NCI-H2107 (cell line): ENCODE results near the gene PRRT4.

ENCODE experiments used
- DNase-seq: peaks from one replicate; lab custom pipeline; 2025; lab: John Stamatoyannopoulos, UW

Gene PRRT4

DNA sequence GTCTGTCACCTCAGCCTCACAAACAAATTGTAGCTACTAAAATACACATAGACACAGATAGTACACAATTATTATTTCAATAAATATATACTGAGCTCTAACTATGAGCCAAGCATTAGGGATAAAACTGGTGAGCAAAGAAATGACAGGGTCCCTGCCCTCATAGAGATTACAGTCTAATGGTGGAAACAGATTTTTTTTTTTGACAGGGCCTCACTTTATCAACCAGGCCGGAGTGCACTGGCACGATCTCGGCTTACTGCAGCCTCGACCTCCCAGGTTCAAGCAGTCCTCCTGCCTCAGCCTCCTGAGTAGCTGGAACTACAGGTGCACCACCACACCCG, 17.1 kb downstream of the PRRT4 start:
- DNase-seq: no peak

DNA sequence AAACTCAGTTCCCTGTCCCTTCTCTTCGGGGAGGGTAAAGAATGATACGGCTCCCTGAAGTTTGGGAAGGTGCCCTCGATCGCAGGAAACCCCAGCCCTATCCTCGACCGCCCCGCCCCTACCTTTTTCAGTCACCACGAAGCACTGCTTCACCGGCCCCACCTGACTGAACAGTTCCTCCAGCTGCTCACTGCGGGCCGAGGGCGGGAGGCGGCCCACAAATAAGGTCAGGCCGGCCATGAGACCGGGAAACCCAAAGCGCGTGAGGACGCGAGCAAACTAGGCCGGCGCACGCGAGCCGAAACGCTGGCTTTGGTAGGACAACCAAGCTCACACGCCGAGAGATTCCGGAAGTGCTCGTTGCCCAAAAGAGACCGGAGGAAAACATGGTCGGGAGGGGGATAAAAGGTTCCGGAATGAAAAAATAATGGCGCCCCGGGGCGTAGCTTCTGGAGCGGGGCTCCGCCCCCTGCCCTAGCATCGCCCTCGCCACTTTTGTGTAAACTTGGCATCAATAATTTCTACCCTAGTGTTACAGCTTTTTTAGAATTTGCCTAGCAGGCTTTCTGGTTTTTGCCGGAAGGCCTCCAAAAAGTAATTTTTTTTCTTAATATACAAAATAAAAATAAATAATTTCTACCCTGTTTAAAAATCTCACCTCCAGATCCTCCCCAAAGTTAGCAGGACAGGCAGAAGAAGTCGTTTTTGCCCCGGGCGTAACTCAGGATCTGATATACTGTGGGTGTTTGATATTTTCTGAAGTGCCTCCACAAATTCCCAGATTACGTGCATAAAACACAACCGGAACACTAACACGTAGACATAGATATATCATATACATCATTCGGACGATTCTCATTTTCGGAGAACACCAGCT, 17.7 kb downstream of the PRRT4 start, which contains the start of gene RBM28:
RBM28 (minus strand) TSS at position 355 of the 877 bp plus-strand sequence; CDS start at position 240, 115 bp downstream.
- peak; percentile 90 for DNase-seq

DNA sequence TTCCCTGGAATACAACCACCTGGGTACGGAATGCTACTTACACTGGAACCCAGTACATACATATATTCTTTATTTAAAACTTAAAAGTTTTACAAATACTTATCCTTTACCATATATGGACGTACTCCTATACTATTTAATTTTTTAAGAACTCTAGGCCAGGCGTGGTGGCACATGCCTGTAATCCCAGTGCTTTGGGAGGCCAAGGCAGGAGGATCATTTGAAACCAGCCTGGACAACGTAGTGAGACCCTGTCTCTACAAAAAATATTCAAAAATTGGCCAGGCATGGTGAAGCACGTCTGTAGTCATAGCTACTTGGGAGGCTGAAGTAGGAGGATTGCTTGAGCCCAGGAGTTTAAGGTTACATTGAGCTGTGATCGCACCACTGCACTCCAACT, 19.8 kb downstream of the PRRT4 start:
- DNase-seq: no peak

DNA sequence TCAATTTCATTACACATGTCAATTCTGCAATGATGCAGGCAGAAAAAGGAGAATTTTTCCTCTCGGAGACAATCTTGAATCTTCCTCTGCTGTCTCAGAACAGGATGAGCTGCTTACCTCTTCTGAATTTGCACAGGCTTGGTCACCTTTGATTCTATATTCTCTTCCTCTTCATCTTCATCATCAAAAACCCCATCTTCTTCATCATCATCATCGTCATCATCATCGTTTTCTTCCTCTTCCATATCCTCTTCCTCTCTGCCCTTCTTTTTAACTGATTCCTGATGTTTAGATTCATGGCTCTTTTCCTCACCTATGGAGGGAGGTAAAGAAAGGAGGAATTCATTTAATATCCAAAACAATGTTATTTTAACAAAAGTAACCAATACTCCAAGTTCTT, 25.8 kb downstream of the PRRT4 start:
- DNase-seq: no peak

DNA sequence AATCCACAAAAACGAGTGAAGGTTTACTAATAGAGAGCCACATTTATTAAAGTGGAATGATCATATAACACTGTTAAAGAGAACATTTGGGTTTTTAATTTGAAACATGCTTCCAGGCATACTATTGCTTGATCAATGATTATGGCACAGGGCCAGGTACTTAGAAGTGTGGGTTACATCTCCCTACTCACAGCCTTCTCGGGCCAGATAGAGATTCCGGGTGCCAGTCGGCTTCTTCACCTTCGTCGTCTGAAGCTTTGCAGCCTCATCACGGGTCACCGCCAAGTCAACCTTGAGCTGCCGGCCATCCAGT, 37.2 kb downstream of the PRRT4 start:
- no peak for DNase-seq

DNA sequence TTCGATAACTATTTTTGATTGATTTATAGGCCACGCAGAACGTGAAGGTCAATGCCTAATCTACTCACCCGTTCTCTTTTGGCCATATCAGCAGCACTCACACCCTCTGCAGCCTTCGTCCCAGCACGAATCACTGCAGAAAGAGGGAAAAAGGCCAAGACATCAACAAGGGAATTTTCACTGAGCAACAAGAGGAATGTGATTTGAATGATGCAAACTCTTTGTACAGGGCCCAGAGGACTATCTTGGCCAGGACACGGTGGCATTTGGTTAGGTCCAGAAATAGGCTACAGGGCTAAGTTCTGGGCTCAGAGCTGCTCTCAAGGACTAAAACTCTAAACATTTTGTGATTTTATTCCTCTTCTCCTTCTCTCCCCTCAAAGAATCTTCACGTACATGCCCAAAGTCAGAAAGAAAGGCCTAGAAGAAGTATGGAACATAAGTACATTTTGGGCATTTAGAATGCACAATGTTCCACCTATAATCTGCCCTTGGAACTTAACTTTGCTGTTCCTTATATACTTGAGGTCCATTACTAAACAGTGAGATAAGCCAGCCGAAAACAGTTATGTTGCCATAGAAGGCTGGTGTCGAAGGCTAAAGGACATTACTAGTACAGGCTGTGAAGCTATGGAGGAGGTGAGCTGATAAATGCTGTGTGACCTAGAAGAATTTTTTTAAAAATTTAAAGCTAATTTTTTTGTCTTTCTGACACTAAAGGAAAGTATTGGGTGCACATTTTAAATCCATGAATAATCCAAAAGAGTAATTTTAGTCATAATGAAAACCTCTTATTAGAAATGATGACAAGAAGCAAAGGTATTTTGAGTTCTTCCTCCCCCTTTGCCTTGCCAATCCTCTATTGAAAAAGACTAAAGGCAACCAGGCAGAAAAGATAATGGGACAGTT, 37.8 kb downstream of the PRRT4 start:
- DNase-seq: no peak

DNA sequence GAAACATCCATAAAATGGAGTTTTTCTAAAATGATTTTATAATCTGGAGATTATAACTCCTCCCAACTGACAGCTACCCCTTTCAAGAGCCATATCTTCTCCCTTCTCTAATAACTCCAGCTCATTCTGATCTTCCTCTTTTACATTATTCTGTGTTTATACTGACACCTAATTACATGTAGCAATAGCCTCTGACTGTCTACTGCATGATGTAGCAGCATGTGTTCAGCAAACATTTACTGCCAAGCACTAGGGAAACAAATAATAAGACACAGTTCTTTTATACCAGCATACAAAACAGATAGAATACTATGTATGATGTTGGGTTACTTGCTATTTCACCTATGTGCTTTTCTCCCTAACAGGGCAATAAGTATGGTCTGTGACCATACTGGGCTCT, 38.5 kb downstream of the PRRT4 start:
- no peak for DNase-seq

DNA sequence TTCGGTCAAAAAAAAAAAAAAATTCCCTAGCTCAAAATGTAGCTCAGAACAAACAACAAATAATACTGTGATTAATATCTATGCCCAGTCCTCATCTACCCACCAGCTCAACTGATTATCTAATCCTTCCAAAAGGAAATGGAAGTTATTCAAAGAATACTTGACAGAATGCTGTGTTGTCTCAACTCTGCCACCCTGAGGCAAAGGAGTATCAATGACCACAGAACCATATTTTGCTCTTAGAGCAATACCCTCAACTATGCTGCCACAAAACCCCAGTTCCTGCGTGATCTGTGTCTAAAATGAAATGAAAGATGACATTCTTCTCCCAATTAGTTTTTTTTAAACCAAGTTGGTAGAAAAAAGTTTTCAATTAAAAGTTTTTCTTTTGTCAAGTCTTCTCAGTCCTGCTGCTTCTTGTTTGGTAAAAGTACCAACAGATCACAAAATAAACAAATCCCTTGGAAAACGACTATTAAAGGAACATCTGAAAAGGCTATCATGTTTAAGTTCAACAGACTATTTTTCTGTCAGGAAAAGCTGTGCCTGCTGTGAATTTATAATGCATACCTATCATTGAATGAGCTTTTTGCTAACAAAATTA, 39.3 kb downstream of the PRRT4 start:
- no peak for DNase-seq

DNA sequence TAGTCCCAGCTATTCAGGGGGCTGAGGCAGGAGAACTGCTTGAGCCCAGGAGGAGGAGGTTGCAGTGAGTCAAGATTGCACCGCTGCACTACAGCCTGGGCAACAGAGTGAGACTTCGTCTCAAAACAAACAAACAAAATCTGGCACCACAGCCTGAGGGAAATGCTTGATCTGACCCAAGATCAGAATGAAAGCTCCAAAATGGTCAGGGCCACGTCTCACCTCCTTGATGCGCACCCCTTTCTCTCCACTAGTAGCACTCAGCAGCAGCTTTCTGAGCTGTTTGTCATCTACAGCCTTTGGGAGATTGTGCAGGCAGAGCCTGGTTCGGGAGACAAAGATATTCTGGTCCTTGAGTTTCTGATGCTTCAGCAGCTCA, 40.5 kb downstream of the PRRT4 start:
- DNase-seq: no peak

DNA sequence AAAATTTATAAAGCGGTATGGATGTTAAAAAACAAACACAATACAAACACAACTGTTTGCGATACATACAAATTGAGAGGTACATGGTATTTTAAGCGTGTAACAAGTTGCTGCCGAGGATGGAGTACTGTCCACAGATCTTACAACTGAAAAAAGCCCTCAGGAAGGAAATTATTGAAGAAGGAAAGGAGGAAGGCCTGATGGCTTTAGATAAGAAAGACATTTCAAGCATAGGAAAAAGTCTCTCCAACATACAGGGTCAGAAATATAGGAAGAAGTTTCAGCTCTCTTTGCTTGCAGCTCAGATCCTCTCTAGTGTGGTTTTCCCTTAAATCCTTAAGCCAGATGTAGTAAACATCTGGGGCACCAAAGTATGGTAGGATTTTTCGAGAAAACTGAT, 42.8 kb downstream of the PRRT4 start:
- DNase-seq: no peak

DNA sequence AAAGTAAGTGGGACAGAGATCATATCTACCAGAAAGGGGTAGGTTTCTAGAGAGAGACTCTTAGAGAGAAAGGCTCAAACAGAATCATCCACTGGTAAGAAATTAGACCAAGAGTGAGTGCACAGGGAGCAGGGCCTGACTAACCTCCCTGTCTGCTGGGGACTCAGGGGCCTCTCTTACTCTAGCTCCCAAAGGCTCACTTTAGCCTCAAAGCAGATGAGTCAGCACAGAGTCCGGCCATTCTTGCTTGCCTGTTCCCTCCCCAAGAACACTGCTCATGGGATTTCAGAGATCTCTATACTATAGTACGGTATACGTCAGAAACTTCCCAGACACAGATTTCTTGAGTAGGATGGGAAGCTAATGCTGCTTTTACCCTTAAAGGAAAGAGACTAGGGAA, 50.5 kb downstream of the PRRT4 start:
- DNase-seq: no peak

DNA sequence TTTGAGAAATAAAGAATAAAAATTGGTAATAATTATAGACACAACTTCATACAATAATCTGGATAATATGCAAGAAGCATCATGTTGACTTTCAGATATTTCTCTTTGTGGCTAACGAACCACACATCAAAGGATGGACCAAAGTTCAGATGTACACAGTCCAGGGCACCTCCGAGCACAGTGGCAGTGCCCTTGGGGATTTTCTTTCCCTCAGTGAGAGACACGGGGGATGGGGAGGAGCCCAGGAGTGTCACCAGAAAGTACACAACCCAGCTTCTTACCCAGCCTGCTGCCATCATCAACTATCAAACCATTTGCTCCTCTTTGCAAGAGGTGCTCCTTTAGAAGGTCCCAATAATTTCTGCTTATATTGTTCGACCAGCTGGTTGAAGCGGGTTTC, 51.0 kb downstream of the PRRT4 start:
- no peak for DNase-seq

DNA sequence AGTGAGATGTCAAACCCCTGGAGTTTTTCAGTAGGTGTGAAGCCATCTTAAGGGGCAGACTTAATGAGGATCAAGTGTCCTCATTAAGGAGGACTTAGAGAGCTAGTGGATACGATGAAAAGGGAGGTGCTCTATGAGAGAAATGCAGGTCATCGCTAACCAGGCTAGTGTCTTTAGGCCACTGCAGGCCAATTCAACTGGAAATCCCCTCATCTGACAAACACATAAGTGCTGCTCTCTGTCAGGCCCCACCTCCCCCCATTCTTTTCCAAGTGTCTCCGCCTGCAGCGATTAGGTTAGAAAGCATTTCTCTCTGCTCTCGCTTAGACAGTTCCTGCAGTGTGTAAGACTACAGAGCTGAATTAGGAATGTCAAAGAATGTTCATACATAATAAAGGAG, 51.5 kb downstream of the PRRT4 start:
- DNase-seq: no peak

DNA sequence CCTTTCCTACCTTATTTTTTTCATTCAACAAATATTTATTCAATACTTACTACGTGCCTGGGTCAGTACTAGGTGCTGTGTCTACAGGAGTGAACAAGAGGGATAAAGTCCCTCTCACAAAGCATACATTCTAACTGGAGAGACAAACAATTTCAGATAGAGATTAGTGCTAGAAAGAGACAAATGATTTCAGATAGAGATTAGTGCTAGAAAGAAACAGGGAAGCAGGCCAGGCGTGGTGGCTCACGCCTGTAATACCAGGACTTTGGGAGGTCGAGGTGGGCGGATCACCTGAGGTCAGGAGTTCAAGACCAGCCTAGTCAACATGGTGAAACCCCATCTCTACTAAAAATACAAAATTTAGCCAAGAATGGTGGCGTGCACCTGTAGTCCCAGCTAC, 52.4 kb downstream of the PRRT4 start:
- DNase-seq: no peak

DNA sequence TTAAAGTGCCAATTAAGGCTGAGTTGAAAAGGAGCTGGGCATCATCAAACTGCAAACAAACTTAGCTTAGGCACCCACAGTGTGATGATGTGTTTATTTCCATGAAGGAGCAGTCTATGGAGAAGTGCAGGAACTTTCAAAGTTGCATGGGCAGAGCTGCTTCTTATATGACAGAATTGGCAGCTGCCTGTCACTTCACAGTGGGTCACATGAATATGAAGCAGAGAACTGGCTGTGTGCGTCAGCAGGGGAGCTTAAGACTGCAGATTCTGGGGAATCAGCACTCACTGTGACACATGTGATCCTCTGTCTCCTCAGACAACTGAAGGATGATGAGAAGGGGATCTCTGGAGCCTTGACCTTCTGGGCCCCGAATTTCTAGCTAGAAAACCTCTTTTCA, 54.4 kb downstream of the PRRT4 start:
- no peak for DNase-seq

DNA sequence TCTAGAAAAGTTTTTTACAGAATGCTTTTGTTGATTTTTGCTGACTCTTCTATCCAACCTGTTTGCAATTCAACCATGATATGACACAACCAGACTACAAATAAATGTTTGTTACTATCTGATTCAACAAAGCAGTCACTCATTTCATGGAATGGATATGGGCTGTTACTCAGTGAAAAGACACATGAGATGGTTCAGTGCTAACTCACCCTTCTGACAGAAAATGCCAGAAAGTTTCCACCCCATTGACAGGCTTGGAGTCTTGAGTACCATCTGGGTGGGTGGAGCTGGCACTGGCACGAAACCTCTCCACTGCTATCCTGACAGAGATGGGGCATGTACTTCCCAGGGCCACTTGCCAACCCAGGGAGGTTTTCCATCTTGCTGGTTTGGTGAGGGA, 57.3 kb downstream of the PRRT4 start:
- no peak for DNase-seq

DNA sequence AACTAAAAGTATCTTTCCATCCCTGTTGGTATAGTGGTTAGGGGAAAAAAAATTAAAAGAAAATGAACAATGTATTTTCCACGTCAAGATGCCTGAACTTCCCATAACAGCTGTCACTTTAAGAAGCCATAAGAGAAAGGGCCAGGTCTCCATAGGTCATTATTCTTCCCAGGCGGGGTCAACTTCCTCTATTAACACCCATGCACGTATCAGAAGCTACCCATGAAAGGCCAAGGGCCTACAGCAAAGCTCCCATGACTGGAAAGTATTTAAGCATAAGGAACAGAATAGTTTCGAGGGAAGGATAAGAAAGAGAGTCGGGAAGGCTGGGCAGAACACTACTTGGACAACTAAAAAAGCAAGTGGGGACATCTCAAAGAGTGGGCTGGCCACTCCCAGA, 57.8 kb downstream of the PRRT4 start:
- DNase-seq: no peak

DNA sequence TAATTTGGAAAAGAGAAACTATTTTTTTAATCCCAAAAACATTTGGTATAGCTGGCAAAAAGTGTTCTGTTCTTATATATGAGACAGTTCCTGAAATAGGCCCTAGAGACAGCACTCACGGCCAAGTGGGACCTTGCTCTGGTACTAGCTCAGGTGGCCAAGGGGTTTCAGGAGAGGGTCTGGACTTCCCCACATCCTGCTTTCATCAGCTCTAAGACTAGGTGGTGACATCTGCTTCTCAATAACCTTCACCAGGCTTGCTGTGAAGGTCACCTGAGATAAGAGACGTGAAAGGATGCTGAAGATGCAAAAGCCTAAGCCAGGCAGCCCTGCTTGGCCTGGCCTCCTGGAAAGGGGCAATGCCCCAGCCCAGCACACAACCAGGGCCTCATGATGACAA, 58.4 kb downstream of the PRRT4 start:
- DNase-seq: no peak

DNA sequence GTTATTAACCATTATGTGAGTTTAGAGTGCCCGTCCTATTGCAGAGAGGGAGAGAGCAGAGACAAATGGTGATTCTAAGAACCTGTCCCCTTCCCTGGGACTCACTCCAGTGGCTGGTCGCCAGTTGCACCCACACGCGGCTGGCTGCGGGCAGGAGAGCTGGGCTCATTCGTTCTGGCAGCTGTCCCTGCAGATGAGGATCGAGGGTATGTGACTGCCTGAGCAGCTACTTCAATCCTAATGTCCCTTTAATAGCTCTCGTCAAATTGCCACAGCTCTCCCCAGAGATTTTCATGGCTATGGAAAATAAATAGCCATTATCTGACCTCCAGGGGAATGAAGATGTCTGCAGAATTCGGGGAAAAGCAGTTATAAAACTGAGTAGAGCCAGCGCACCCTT, 59.4 kb downstream of the PRRT4 start:
- no peak for DNase-seq
